ENCODE data around the gene VAV1.

GRCh38 chr19:6828306-6828697, 55.8 kb downstream of the VAV1 start:
- TF ChIP-seq CTCF (IDR thresholded peaks at IDR 0.05; ENCODE audit: insufficient read depth, low read length) (no peak), REST (IDR thresholded peaks at IDR 0.05; ENCODE audit: insufficient replicate concordance, low read depth) (no peak), POLR2AphosphoS5 (IDR thresholded peaks at IDR 0.05; ENCODE audit: low read depth) (no peak)

Measured in HL-60 (cell line).